ENCODE results near the gene SLX9. TPM values are rescaled to one million over a fixed set of nuclear protein-coding genes. Genes with fewer than 3 reads are reported as not detected.
"Not testable (repeated sequence)": the region's sequence is repeated elsewhere in the genome, so short reads cannot be mapped to it uniquely, and the experiment has no call there.

SLX9 gene
- total RNA-seq, 1 donor from 2014 or later = 27.2 TPM

- ATAC-seq = no peak
Observed at GRCh38 chr21:45019887-45020537, 80.2 kb downstream of the SLX9 start.

- no peak for ATAC-seq
Observed at GRCh38 chr21:45020629-45021427, 81.0 kb downstream of the SLX9 start.

GRCh38 chr21:45021428-45022347, 81.9 kb downstream of the SLX9 start:
- no peak for ATAC-seq

GRCh38 chr21:45022348-45022675, 82.5 kb downstream of the SLX9 start:
- ATAC-seq = no peak

- ATAC-seq = no peak
Observed at GRCh38 chr21:45022736-45023135, 82.9 kb downstream of the SLX9 start.

- ATAC-seq = not testable (repeated sequence)
Observed at GRCh38 chr21:45024516-45024915, 84.7 kb downstream of the SLX9 start.

GRCh38 chr21:45026066-45026745, 86.4 kb downstream of the SLX9 start:
- ATAC-seq = no peak

Other genes with a start within 250 kb of the SLX9 start
- not detected for gene KRTAP10-12, start 242.9 kb upstream of the SLX9 start, total RNA-seq
- 0.08 TPM for gene TSPEAR, start 228.5 kb upstream of the SLX9 start, total RNA-seq
- 35.8 TPM for gene UBE2G2, start 138.2 kb upstream of the SLX9 start, total RNA-seq
- gene SUMO3, start 122.0 kb upstream of the SLX9 start, total RNA-seq = 51.9 TPM
- gene PTTG1IP, start 66.3 kb upstream of the SLX9 start, total RNA-seq = 67.1 TPM
- 7.1 TPM for gene ITGB2, start 19.1 kb upstream of the SLX9 start, total RNA-seq
- gene ADARB1, start 134.6 kb downstream of the SLX9 start, total RNA-seq = 5.9 TPM

Measured in esophagus mucosa (tissue), 1 donor.